Spinal cord (tissue), 10 donors: Measurements from ENCODE around the gene PPL. TPM values are rescaled to one million over a fixed set of nuclear protein-coding genes. Genes with fewer than 3 reads are reported as not detected.
A peak's percentile ranks its signal among the peaks of the same experiment; 100 is the strongest.

Experiments
- DNase-seq, 6 donors: peaks; one replicate each; pipeline versions ENCODE4 v3.0.0 to v3.0.0-alpha.2; 2013 to 2015; ENCODE audit warnings: low spot score in 6 of 6, low read depth in 4 of 6
- H3K27ac ChIP-seq: one replicate; pipeline ENCODE4 v1.5.1; 2013; ENCODE audit warnings: low read depth, low read length, control low read depth
- H3K27me3 ChIP-seq: one replicate; pipeline ENCODE4 v1.6.1; 2013; ENCODE audit warnings: low read length; ENCODE audit not compliant: control insufficient read depth, insufficient read depth
- H3K36me3 ChIP-seq: one replicate; pipeline ENCODE4 v1.6.1; 2013; ENCODE audit warnings: low read length; ENCODE audit not compliant: control insufficient read depth, insufficient read depth
- H3K4me1 ChIP-seq: one replicate; pipeline ENCODE4 v1.6.1; 2013; ENCODE audit warnings: low read length; ENCODE audit not compliant: control insufficient read depth, insufficient read depth
- H3K4me3 ChIP-seq: one replicate; pipeline ENCODE4 v1.5.1; 2013; ENCODE audit warnings: low read depth, low read length, control low read depth
- H3K9me3 ChIP-seq: one replicate; pipeline ENCODE4 v1.6.1; 2013; ENCODE audit warnings: low read length; ENCODE audit not compliant: control insufficient read depth, insufficient read depth
- WGBS: methylation state at CpG from one replicate; pipeline ENCODE4 v1.1.5; 2013; ENCODE audit warnings: missing lambda C conversion rate; ENCODE audit not compliant: insufficient coverage; 5-methylcytosine and 5-hydroxymethylcytosine counted together
- long read RNA-seq, 4 donors: transcript quantifications; one replicate each; lab custom pipeline, GENCODE V29; 2026
- polyA plus RNA-seq, 2 donors: library from polyadenylated mRNA; unstranded; fragments of 120-200 nt; gene quantifications; one replicate each; pipeline ENCODE4 v1.2.1, GENCODE V29; 2013; ENCODE audit not compliant: insufficient read length in 2 of 2
- total RNA-seq, 2 donors: library from RNA; depleted of rRNA in 1 of 2; stranded (reverse); fragments of 120-200 nt in 1 of 2; fragments of >200 nt in 1 of 2; gene quantifications; one replicate each; pipeline versions ENCODE4 v1.2.3 to v1.2.4, GENCODE V29; 2013 to 2014
- donor health status: healthy.

The PPL gene, protein sequence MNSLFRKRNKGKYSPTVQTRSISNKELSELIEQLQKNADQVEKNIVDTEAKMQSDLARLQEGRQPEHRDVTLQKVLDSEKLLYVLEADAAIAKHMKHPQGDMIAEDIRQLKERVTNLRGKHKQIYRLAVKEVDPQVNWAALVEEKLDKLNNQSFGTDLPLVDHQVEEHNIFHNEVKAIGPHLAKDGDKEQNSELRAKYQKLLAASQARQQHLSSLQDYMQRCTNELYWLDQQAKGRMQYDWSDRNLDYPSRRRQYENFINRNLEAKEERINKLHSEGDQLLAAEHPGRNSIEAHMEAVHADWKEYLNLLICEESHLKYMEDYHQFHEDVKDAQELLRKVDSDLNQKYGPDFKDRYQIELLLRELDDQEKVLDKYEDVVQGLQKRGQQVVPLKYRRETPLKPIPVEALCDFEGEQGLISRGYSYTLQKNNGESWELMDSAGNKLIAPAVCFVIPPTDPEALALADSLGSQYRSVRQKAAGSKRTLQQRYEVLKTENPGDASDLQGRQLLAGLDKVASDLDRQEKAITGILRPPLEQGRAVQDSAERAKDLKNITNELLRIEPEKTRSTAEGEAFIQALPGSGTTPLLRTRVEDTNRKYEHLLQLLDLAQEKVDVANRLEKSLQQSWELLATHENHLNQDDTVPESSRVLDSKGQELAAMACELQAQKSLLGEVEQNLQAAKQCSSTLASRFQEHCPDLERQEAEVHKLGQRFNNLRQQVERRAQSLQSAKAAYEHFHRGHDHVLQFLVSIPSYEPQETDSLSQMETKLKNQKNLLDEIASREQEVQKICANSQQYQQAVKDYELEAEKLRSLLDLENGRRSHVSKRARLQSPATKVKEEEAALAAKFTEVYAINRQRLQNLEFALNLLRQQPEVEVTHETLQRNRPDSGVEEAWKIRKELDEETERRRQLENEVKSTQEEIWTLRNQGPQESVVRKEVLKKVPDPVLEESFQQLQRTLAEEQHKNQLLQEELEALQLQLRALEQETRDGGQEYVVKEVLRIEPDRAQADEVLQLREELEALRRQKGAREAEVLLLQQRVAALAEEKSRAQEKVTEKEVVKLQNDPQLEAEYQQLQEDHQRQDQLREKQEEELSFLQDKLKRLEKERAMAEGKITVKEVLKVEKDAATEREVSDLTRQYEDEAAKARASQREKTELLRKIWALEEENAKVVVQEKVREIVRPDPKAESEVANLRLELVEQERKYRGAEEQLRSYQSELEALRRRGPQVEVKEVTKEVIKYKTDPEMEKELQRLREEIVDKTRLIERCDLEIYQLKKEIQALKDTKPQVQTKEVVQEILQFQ (N-terminal part only)
- total RNA-seq (1 to 10 TPM; 2.7 to 3.8 TPM), polyA plus RNA-seq (1 to 10 TPM; 3.6 to 5.6 TPM)
- long read RNA-seq, donor 1, result 0 reads
- long read RNA-seq, donor 2, result 0 reads
- long read RNA-seq, donor 3, result 0 reads
- long read RNA-seq, donor 4, result 0 reads

DNA sequence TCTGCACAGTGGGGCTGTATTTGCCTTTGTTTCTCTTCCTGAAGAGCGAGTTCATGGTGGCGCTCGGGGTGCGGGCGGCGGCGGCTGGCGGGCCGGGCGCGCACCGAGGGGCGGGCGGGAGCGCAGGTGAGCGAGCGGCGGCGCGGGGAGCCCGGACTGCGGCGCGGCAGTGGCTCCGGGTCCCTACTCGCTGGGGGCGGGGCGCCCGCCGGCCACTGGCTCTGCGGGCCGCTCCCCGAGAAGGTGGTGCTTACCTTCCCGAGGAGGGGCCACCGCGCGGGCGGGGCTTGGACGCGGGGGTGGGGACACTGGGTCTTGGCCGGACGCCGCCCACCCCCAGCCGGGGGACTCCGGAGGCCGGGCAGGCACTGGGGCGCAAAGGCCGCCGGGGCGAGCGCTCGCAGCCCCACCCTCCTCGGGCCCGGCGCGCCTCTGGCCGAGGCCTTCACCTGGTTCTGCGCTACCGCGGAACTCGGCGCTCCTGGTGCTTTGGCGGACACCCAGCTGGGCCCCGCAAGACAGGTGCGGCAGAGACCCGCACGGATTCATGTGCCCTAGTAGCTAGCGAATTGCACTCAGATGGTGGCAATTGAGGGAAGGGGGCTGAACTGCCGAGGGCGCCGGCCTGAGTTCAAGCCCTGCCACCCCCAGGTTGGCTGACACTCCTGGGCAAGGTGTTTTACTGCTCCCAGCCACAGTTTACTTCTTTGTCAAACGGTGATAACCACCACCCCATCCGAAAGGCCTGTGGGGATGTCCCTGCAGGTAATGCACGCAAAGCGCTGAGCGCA, at the start of gene PPL:
Gene PPL, minus strand, starts transcription at position 158 of the 791 bp plus-strand sequence. Its CDS starts 103 bp downstream, at position 55.
- Histone ChIP-seq H3K27ac (no peak within 1 kb of the TSS), H3K4me3 (peak within 1 kb of the TSS; percentile 18), H3K27me3 (peaks cover 40% of the 10 kb centered on the region), H3K36me3 (no peaks in the 10 kb centered on the region), H3K4me1 (peaks cover 12% of the 10 kb centered on the region), H3K9me3 (no peaks in the 10 kb centered on the region)
- WGBS, result 7% methylated on average over 76 of the region's 76 CpGs
- peak in 2 of 6 donors; percentile 21 to 43 for DNase-seq

GRCh38 chr16:4984174-4984990, 47.4 kb upstream of the PPL start:
- DNase-seq, result no peak
- no CpG with 5 or more reads among the region's 5 CpGs for WGBS
- no peak overlapping the region for H3K4me3 ChIP-seq
- peaks cover 21% of the 10 kb centered on the region for H3K27me3 ChIP-seq
- no peaks in the 10 kb centered on the region for H3K36me3 ChIP-seq
- peaks cover 16% of the 10 kb centered on the region for H3K4me1 ChIP-seq
- no peaks in the 10 kb centered on the region for H3K9me3 ChIP-seq
- no peak overlapping the region for H3K27ac ChIP-seq

DNA sequence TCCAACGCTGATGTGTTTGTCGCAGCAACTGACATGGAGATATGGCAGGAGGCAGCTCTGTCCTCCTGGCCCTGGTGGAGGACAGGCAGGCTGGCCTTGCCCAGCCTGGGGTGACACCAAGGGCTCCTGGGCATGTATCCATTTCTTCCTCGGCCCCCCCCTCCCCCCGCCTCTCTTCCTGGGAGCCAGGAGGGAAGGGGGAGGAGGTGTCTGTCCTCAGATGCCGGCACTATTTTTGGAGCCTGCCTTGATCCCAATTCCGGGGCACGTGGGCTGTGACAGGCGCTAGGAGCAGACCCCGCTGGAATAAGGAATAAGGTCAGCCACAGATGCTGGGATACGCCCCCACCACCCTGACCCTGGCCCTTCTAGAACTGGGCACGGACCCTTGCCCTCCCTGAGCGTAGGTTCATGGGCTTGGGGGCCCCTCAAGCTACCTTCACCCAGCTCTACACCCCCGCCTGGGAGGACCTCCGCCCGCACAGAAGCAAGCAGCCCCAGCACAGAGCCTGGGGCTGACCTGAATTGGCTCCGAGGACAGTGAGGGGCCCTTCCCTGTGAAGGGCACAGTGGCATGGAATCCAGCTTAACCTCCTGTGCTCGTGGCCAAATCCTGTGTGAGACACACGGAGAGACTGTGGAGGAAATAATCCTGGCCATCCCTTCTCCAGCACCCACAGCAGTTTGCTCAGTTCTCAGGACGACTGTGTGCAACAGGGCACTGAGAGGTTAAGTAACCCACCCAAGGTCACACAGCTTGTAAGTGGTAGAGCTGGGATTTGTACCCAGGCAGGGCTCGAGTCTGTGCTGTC, 45.3 kb upstream of the PPL start:
- H3K4me1 ChIP-seq, result peaks cover 6% of the 10 kb centered on the region
- no peak overlapping the region for H3K27ac ChIP-seq
- 50% methylated on average over 16 of the region's 20 CpGs for WGBS

GRCh38 chr16:4981473-4981872, 44.5 kb upstream of the PPL start:
- H3K4me1 ChIP-seq, result peaks cover 6% of the 10 kb centered on the region
- no peaks in the 10 kb centered on the region for H3K9me3 ChIP-seq
- WGBS, result 84% methylated on average over 6 of the region's 7 CpGs
- no peak overlapping the region for H3K27ac ChIP-seq
- no peaks in the 10 kb centered on the region for H3K27me3 ChIP-seq
- no peak overlapping the region for H3K4me3 ChIP-seq
- no peak for DNase-seq
- H3K36me3 ChIP-seq, result no peaks in the 10 kb centered on the region

More for the DNA sequence above, 45.3 kb upstream of the PPL start:
- Histone ChIP-seq H3K36me3 (no peaks in the 10 kb centered on the region), H3K27me3 (peaks cover 4% of the 10 kb centered on the region), H3K4me3 (no peak overlapping the region), H3K9me3 (no peaks in the 10 kb centered on the region)
- no peak for DNase-seq

GRCh38 chr16:4980691-4981090, 43.7 kb upstream of the PPL start:
- Histone ChIP-seq H3K4me3 (no peak overlapping the region), H3K27ac (no peak overlapping the region), H3K9me3 (no peaks in the 10 kb centered on the region), H3K27me3 (no peaks in the 10 kb centered on the region), H3K4me1 (peaks cover 6% of the 10 kb centered on the region), H3K36me3 (no peaks in the 10 kb centered on the region)
- no peak for DNase-seq
- 82% methylated on average over 6 of the region's 10 CpGs for WGBS

DNA sequence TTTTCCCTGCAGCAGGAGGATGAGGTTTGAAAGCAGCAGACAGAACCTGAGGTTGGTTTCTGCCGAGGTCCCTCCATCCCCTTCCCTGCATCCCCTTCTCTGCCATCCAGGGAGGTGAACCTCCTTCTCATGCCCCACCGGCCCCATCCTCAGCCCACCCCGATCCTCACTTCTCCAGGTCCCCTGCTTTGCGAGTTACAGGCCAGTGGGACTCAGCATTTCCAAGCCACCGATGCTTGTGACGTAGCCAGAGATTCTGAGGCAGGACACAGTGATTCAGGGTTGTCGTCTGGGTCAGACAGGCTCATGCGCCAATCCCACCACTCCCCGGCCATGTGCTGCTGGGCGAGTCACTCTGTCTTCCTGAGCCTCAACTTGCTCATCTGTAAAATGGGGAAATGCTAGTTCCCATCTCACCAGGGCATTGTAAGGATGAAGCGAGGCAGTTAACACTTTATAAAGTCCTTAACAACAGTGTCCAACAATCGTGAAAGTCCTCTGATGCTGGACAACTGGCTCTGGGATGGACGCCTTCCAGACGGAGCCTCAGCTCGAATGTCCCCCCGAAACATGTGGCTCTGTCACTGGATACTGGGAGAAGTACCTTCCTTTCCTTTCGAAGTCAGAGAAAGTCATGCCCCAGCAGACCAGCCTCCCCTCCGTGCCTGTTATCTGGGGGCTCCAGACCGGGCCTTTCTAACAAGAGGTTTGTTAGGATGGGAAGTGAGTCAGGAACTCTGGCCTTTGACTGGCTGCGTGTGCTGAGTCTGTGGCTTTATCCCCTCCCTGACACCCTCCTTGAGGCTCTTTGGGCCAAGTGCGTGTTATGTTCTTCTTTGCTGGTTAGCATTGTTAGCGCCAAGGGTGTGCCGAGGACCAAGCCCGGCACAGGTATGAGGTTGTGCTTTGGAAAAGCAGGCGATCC, 43.0 kb upstream of the PPL start:
- 80% methylated on average over 23 of the region's 25 CpGs for WGBS
- Histone ChIP-seq H3K4me1 (peaks cover 6% of the 10 kb centered on the region), H3K27ac (no peak overlapping the region), H3K4me3 (no peak overlapping the region), H3K9me3 (no peaks in the 10 kb centered on the region), H3K36me3 (no peaks in the 10 kb centered on the region), H3K27me3 (no peaks in the 10 kb centered on the region)
- DNase-seq, result no peak

DNA sequence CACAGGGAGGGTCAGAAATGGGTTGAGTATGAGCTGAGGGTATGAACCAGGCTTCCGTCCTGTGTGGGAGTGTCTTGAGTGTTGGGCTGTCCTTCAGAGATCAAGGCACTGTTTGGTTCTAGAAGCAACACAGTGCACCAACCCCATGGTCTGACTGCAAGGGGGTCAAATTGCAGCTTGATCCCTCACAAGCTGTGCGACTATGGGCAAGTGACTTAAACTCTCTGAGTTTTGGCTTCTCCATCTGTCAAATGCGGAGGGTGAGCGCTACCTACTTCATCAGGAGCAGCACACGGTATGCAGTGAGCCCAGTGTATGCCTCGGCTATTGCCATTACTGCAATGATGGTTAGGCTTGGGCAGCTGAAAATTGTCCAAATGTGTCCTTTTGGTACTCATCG, 42.2 kb upstream of the PPL start:
- H3K27ac ChIP-seq, result no peak overlapping the region
- 95% methylated on average over 7 of the region's 7 CpGs for WGBS
- no peak for DNase-seq
- peaks cover 6% of the 10 kb centered on the region for H3K4me1 ChIP-seq
- no peaks in the 10 kb centered on the region for H3K36me3 ChIP-seq
- H3K4me3 ChIP-seq, result no peak overlapping the region
- no peaks in the 10 kb centered on the region for H3K27me3 ChIP-seq
- no peaks in the 10 kb centered on the region for H3K9me3 ChIP-seq
